Measurements from ENCODE around the gene CKMT2. TPM values are rescaled to one million over a fixed set of nuclear protein-coding genes. Genes with fewer than 3 reads are reported as not detected.

Gene CKMT2
- total RNA-seq, 1 experiment from 2014 or later = not detected

DNA sequence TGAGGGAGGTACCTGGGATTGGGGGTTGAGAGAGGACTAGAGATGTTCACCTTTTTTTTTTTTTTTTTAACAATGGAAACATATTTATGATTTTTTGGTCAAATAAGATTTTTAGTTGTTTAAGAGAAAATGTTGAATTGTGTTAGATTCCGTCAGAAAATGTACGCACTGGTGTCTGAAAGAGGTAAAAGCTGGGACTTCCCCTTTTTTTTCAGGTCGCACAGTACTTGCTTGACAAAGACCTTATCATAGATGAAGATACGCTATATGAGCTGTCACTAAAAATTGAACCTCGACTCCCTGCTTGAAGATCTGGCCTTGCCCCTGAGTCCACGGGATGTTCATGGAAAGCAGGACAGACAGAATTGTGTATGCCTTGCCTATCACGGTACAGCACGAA, 7.7 kb upstream of the CKMT2 start:
- CTCF ChIA-PET = no interaction called here
- POLR2A ChIA-PET = no interaction called here
- H3K4me1 ChIP-seq = no peaks in the 10 kb centered on the region
- TF ChIP-seq, protein P1, sequence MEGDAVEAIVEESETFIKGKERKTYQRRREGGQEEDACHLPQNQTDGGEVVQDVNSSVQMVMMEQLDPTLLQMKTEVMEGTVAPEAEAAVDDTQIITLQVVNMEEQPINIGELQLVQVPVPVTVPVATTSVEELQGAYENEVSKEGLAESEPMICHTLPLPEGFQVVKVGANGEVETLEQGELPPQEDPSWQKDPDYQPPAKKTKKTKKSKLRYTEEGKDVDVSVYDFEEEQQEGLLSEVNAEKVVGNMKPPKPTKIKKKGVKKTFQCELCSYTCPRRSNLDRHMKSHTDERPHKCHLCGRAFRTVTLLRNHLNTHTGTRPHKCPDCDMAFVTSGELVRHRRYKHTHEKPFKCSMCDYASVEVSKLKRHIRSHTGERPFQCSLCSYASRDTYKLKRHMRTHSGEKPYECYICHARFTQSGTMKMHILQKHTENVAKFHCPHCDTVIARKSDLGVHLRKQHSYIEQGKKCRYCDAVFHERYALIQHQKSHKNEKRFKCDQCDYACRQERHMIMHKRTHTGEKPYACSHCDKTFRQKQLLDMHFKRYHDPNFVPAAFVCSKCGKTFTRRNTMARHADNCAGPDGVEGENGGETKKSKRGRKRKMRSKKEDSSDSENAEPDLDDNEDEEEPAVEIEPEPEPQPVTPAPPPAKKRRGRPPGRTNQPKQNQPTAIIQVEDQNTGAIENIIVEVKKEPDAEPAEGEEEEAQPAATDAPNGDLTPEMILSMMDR (IDR thresholded peaks at IDR 0.05; ENCODE audit: insufficient read depth in 1 of 2, low read depth in 1 of 2, low read length in 1 of 2, severe bottlenecking in 1 of 2, unreplicated experiment in 1 of 2) = no peak
- no peak overlapping the region for H3K4me3 ChIP-seq (ENCODE audit: low read depth, low read length)
- Mint-ChIP-seq H3K36me3 (ENCODE audit: insufficient read depth, unreplicated experiment) (peaks cover 7% of the 10 kb centered on the region), H3K27ac (ENCODE audit: unreplicated experiment) (no peak overlapping the region), H3K9me3 (ENCODE audit: unreplicated experiment) (no peaks in the 10 kb centered on the region), H3K4me3 (ENCODE audit: unreplicated experiment) (no peak overlapping the region), H3K27me3 (ENCODE audit: insufficient read depth, unreplicated experiment) (no peaks in the 10 kb centered on the region), H3K4me1 (ENCODE audit: low read depth, unreplicated experiment) (no peaks in the 10 kb centered on the region)
- DNase-seq = no peak
- no peaks in the 10 kb centered on the region for H3K36me3 ChIP-seq (ENCODE audit: control insufficient read depth, insufficient read depth, low read length)
- intact Hi-C loops (cut with micrococcal nuclease; ENCODE audit: unreplicated experiment) = no loop called here
- BruUV-seq (replicated peaks) = no TSS peak
- H3K27me3 ChIP-seq (replicated peaks; ENCODE audit: control insufficient read depth, insufficient read depth, low read length) = no peaks in the 10 kb centered on the region
- H3K9me3 ChIP-seq = no peaks in the 10 kb centered on the region

- no peak for DNase-seq
- no peaks in the 10 kb centered on the region for H3K27me3 ChIP-seq (replicated peaks; ENCODE audit: control insufficient read depth, insufficient read depth, low read length)
- TF ChIP-seq, protein P1 (IDR thresholded peaks at IDR 0.05; ENCODE audit: insufficient read depth in 1 of 2, low read depth in 1 of 2, low read length in 1 of 2, severe bottlenecking in 1 of 2, unreplicated experiment in 1 of 2) = no peak
- no peaks in the 10 kb centered on the region for H3K36me3 ChIP-seq (ENCODE audit: control insufficient read depth, insufficient read depth, low read length)
- no TSS peak for BruUV-seq (replicated peaks)
- Mint-ChIP-seq H3K4me3 (ENCODE audit: unreplicated experiment) (no peak overlapping the region), H3K27me3 (ENCODE audit: insufficient read depth, unreplicated experiment) (no peaks in the 10 kb centered on the region), H3K4me1 (ENCODE audit: low read depth, unreplicated experiment) (no peaks in the 10 kb centered on the region), H3K9me3 (ENCODE audit: unreplicated experiment) (no peaks in the 10 kb centered on the region), H3K36me3 (ENCODE audit: insufficient read depth, unreplicated experiment) (peaks cover 7% of the 10 kb centered on the region), H3K27ac (ENCODE audit: unreplicated experiment) (no peak overlapping the region)
- POLR2A ChIA-PET = no interaction called here
- CTCF ChIA-PET = no interaction called here
- H3K4me3 ChIP-seq (ENCODE audit: low read depth, low read length) = no peak overlapping the region
- H3K9me3 ChIP-seq = no peaks in the 10 kb centered on the region
- no peaks in the 10 kb centered on the region for H3K4me1 ChIP-seq
- intact Hi-C loops (cut with micrococcal nuclease; ENCODE audit: unreplicated experiment) = no loop called here
These were observed 6.8 kb upstream of the CKMT2 start for GRCh38 chr5:81226286-81226685.

DNA sequence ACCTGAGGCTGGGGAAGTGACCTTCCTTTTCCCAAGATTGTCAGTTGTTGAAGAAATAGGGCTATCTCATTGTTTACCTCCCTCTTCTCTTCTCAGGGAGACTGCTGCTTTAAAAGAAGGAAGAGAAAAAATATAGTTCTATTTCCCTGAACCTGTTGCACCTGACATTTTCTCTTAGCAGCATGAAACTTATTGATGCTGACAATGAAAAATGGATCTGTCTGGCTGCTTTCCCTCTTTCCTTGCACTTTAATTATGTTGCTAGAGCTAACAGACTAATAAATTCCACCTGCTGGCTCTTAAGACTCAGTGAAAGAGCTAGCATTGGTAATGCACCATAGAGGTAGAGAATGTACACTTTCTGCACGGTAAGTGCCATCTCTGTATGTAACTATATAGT, 6.2 kb upstream of the CKMT2 start:
- no TSS peak for BruUV-seq (replicated peaks)
- H3K9me3 ChIP-seq = no peaks in the 10 kb centered on the region
- H3K4me1 ChIP-seq = no peaks in the 10 kb centered on the region
- TF ChIP-seq, protein P1 (IDR thresholded peaks at IDR 0.05; ENCODE audit: insufficient read depth in 1 of 2, low read depth in 1 of 2, low read length in 1 of 2, severe bottlenecking in 1 of 2, unreplicated experiment in 1 of 2) = no peak
- ChIA-PET CTCF (no interaction called here), POLR2A (no interaction called here)
- DNase-seq = no peak
- H3K4me3 ChIP-seq (ENCODE audit: low read depth, low read length) = no peak overlapping the region
- intact Hi-C loops (cut with micrococcal nuclease; ENCODE audit: unreplicated experiment) = no loop called here
- H3K27me3 ChIP-seq (replicated peaks; ENCODE audit: control insufficient read depth, insufficient read depth, low read length) = no peaks in the 10 kb centered on the region
- H3K36me3 Mint-ChIP-seq (ENCODE audit: insufficient read depth, unreplicated experiment) = peaks cover 7% of the 10 kb centered on the region
- H3K9me3 Mint-ChIP-seq (ENCODE audit: unreplicated experiment) = no peaks in the 10 kb centered on the region
- H3K27ac Mint-ChIP-seq (ENCODE audit: unreplicated experiment) = no peak overlapping the region
- no peak overlapping the region for H3K4me3 Mint-ChIP-seq (ENCODE audit: unreplicated experiment)
- H3K4me1 Mint-ChIP-seq (ENCODE audit: low read depth, unreplicated experiment) = no peaks in the 10 kb centered on the region
- no peaks in the 10 kb centered on the region for H3K36me3 ChIP-seq (ENCODE audit: control insufficient read depth, insufficient read depth, low read length)
- H3K27me3 Mint-ChIP-seq (ENCODE audit: insufficient read depth, unreplicated experiment) = no peaks in the 10 kb centered on the region

Data from Caco-2 (cell line).